ENCODE results near the gene ATRN. TPM values are rescaled to one million over a fixed set of nuclear protein-coding genes. Genes with fewer than 3 reads are reported as not detected.

The ATRN gene
- total RNA-seq, 1 donor from 2014 or later, result 45.9 TPM

GRCh38 chr20:3652676-3653596 lies 182.1 kb downstream of the ATRN start:
- DNase-seq (ENCODE audit: low spot score) (peak; percentile 29), ATAC-seq (no peak)

DNA sequence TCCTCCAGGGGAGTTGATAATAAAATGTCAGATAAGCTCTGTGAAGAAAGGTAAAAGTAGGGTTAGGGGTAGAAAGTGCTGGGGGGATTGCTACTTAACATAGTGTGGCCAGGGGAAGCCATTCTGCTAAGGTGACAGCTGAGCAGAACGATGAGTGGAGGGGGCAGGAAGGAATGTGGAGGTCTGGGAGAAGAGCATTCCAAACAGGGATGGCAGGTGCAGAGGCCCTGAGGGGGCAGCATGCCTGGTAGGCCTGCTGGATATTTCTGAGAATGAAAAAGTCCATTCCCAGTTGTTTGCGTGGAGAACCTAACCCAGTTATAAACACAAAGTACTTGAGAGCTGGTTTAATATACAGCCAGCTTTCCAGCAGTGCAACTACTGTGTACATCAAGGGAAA lies 183.1 kb downstream of the ATRN start:
- ATAC-seq (no peak), DNase-seq (ENCODE audit: low spot score) (no peak)

- DNase-seq (ENCODE audit: low spot score), result peak; percentile 21
- ATAC-seq, result no peak
Observed at GRCh38 chr20:3654326-3655130, 183.7 kb downstream of the ATRN start.

DNA sequence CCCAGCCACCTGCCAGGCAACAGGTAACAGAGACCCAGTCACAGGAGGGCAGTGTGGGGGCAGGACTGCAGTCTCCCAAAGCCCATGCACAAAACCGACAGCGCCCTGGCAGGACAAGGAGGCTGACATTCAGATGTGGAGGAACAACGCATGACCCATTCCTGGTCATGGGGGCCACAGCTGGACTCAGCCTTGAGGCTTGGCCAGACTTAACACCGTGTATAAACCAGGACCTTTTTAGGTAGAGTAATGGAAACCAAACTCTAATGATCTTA lies 184.2 kb downstream of the ATRN start:
- no peak for ATAC-seq
- peak; percentile 33 for DNase-seq (ENCODE audit: low spot score)

DNA sequence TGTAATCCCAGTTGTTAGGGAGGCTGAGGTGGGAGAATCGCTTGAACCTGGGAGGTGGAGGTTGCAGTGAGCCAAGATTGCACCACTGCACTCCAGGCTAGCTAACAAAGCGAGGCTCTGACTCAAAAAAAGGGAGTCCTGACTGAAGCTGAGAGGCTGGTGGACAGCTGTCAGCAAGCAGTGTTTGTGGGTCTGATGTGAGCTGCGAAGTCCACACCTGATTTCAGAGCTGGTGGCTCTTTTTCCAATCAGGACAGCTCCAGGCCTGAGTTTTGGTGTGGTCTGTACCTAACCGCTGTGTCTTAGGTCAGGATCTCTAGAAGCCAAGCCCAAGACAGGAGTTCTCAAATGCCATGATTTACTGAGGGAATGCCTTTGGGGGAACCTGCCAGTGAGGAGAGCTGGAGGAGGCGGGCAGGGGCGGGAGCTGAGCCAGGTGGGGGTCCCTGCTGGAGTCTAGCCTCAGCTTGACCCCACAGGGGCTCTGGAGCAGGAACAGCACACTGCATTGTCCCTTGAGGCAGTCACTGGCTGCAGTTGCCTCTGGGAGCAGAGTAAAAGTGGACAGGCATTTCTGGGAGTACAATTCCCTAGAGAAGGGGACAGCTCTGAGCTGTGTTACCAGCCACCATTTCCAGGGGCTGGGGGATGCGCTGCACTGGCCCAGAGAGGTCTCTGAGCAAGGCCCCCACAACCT lies 187.3 kb downstream of the ATRN start:
- ATAC-seq, result no peak
- DNase-seq (ENCODE audit: low spot score), result peak; percentile 23

DNA sequence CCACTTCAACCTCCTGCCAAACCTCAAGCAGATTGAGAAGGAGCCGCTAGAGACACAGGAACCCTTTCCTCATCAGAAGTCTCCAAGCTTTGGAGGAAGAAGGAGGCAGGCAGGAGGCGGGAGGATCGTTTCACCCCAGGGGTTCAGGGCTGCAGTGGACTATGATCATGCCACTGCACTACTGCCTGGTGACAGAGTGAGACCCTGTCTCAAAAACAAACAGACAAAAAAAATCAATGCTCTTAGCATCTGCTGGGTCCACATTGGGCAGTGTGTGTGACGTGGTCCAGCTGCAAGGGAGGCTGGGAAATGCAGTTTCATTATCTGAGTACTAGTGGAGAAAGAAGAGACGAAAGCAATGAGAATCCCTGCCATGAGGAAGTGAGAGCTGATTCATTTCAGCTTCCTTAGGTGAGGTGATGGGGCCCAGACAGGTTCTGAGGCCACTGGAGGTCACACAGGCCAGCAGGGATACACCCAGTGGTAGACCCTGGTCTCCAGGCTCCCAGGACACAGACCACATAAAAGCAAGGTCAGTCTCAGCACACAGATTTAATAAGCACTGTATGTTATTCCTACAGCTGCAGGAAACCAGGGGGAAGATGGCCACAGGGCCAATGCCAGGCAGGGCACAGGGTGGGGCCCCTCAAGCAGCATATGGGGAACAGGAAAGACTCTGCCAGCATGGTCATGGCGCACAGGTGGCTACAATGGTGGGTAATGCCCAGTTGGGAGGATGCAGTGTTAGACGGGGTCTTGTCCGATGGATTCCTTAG lies 188.1 kb downstream of the ATRN start:
- DNase-seq (ENCODE audit: low spot score), result peak; percentile 15
- no peak for ATAC-seq

GRCh38 chr20:3659492-3660261 lies 188.9 kb downstream of the ATRN start:
- ATAC-seq (no peak), DNase-seq (ENCODE audit: low spot score) (peak; percentile 40)

- ATAC-seq, result no peak
- no peak for DNase-seq (ENCODE audit: low spot score)
Observed at GRCh38 chr20:3660262-3661059, 189.6 kb downstream of the ATRN start.

DNA sequence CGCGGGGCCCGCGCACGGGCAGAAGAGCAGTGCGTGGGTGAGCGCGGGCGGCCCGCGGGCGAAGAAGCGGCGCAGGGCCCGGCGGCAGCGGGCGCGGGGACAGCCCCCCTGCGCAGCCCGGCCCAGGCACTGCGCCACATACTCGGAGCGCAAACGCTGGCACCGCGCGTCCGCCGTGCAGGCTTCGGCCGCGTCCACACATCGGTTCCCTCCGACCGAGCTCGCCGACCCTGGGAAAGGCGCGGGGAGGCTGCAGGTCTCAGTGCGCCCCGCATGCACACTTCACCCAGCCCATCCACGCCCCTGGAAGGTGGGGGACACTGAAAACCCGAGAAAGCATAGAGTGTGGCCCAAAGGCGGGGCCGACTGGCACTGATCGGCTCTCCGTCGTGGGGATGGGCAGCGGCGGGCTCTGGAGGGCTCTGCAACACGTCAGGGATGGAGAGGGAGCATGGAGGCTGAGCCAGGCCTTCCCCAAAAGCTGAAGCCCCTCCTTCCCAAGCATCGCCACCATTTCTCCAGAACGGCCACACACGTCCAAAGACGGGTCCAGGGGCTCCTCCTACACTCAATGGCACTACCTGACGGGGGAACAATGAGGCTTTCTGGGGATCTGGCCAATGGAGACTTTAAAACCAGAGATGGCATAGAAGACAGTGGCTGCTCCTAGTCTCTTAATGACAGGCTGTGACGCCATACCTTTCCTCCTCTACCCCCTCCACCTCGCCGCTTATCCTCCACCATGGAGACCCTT lies 190.4 kb downstream of the ATRN start:
- no peak for ATAC-seq
- no peak for DNase-seq (ENCODE audit: low spot score)

- no peak for ATAC-seq
- no peak for DNase-seq (ENCODE audit: low spot score)
Observed at GRCh38 chr20:3661814-3662665, 191.2 kb downstream of the ATRN start.

- no peak for DNase-seq (ENCODE audit: low spot score)
- ATAC-seq, result no peak
Observed at GRCh38 chr20:3663031-3663701, 192.3 kb downstream of the ATRN start, which contains the start of gene GFRA4. TSS of gene GFRA4 (minus strand) at chr20:3663399. CDS start at chr20:3663399, 0 bp downstream.

GRCh38 chr20:3663858-3664257 lies 193.0 kb downstream of the ATRN start:
- ATAC-seq (no peak), DNase-seq (ENCODE audit: low spot score) (no peak)

- ATAC-seq, result no peak
Observed at GRCh38 chr20:3667434-3668037, 196.7 kb downstream of the ATRN start.

GRCh38 chr20:3669710-3670367 lies 199.0 kb downstream of the ATRN start:
- DNase-seq (ENCODE audit: low spot score), result no peak
- ATAC-seq, result no peak

More at GRCh38 chr20:3667434-3668037, 196.7 kb downstream of the ATRN start:
- no peak for DNase-seq (ENCODE audit: low spot score)

DNA sequence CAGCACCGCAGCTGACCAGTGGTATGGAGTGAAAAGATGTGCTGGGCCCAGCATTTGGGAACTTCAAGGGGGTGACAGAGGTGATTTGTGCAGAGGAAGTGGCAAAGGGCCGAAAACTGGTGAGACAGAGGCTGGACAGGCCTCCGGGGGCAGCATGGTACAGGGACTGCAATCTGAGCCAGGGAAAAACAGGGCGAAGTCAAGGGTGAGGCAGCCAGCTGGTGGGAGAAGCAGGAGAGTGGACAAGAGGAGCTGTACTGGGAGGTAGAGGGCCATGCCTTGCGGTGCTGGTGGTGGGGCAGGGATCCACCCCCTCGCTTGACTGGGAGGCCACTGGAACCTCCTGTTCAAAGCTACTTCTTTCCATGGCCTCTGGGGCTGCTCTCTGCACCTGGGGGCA lies 199.7 kb downstream of the ATRN start:
- no peak for ATAC-seq
- DNase-seq (ENCODE audit: low spot score), result no peak

GRCh38 chr20:3670945-3671344 lies 200.1 kb downstream of the ATRN start:
- ATAC-seq, result no peak
- no peak for DNase-seq (ENCODE audit: low spot score)
